Heart left ventricle (tissue), 16 donors: ENCODE measurements around the gene MAP3K5. TPM values are rescaled to one million over a fixed set of nuclear protein-coding genes. Genes with fewer than 3 reads are reported as not detected.
A peak's percentile ranks its signal among the peaks of the same experiment; 100 is the strongest.
"Not testable (repeated sequence)": the region's sequence is repeated elsewhere in the genome, so short reads cannot be mapped to it uniquely, and the experiment has no call there.

ENCODE experiments used
- ATAC-seq, 4 donors: fragments of 200-7000 bp; cut with Tn5 transposase; one replicate each; pipeline ENCODE4 v1.9.1; 2020 to 2022; ENCODE audit warnings: moderate library complexity in 4 of 4, mild to moderate bottlenecking in 3 of 4, moderate number of reproducible peaks in 1 of 4
- DNase-seq, 5 donors: peaks; one replicate each; pipeline ENCODE4 v3.0.0-alpha.2; 2020
- H3K27ac ChIP-seq, 12 donors: fragments of 200-600 bp; sonication (generic) in 4 of 12; one replicate each; pipeline versions ENCODE4 v1.5.0 to v1.8.0; 2016 to 2022; ENCODE audit warnings: mild to moderate bottlenecking in 2 of 12
- H3K27me3 ChIP-seq, 9 donors: fragments of 200-600 bp; sonication (generic) in 2 of 9; one replicate each; pipeline versions ENCODE4 v1.5.1 to v1.8.0; 2016 to 2022; ENCODE audit warnings: mild to moderate bottlenecking in 3 of 9
- H3K36me3 ChIP-seq, 9 donors: fragments of 200-600 bp; sonication (generic) in 2 of 9; one replicate each; pipeline versions ENCODE4 v1.5.0 to v1.8.0; 2018 to 2022; ENCODE audit warnings: mild to moderate bottlenecking in 2 of 9
- H3K4me1 ChIP-seq, 12 donors: fragments of 200-600 bp; sonication (generic) in 4 of 12; one replicate each; pipeline versions ENCODE4 v1.5.0 to v1.8.0; 2016 to 2022; ENCODE audit warnings: mild to moderate bottlenecking in 3 of 12
- H3K4me3 ChIP-seq, 12 donors: fragments of 200-600 bp; sonication (generic) in 4 of 12; one replicate each; pipeline versions ENCODE4 v1.5.0 to v1.8.0; 2017 to 2022; ENCODE audit warnings: mild to moderate bottlenecking in 9 of 12, moderate library complexity in 4 of 12
- H3K9me3 ChIP-seq, 12 donors: fragments of 200-600 bp; sonication (generic) in 4 of 12; one replicate each; pipeline versions ENCODE4 v1.5.0 to v1.8.0; 2016 to 2022; ENCODE audit warnings: mild to moderate bottlenecking in 1 of 12
- POLR2A ChIP-seq, 2 donors: fragments of 450-650 bp; IDR thresholded peaks; one replicate each; pipeline ENCODE4 v1.6.1; 2017; ENCODE audit warnings: antibody characterized with exemption in 2 of 2, mild to moderate bottlenecking in 2 of 2, moderate library complexity in 2 of 2
- WGBS, 4 donors: extraction: QIAGEN DNeasy Blood & Tissue Kit in 2 of 4; methylation state at CpG; one replicate each; pipeline versions ENCODE4 v1.1.5 to v1.1.7; 2013 to 2018; 5-methylcytosine and 5-hydroxymethylcytosine counted together
- intact Hi-C, 10 donors: fragments of 100-400 bp; cut with DNase I; formaldehyde crosslinking; loops; one replicate each; pipeline versions ENCODE4 v1.11.1 to v1.14.2; 2022
- polyA plus RNA-seq, 2 donors: library from polyadenylated mRNA; stranded (reverse); fragments of 200-250 nt; gene quantifications; one replicate each; pipeline ENCODE4 v1.2.3, GENCODE V29; 2013
- total RNA-seq, 9 donors: library from RNA; depleted of rRNA in 2 of 9; stranded (reverse); fragments of >200 nt in 2 of 9; fragmentation: NEBNext Ultra II Directional in 3 of 9; extraction: Animal tissue kit (Norgen Biotek cat#: 25700) in 3 of 9; gene quantifications; one replicate each; pipeline versions ENCODE4 v1.1.0 to v1.2.4, GENCODE V29; 2016 to 2023
- TF ChIP-seq, protein P1 (sequence below), 12 donors: fragments of 200-600 bp; sonication (generic) in 4 of 12; IDR thresholded peaks; one replicate each; pipeline versions ENCODE4 v1.5.0 to v1.8.0; 2018 to 2022; ENCODE audit warnings: antibody characterized with exemption in 12 of 12, mild to moderate bottlenecking in 5 of 12
- donor health status: ischemic (EF 13 %, LVEDD 7.1; RV severe dilation, severe dysfunction).
- donor health status: healthy with polysubstance abuse.
- donor health status: DM: no; HTN: yes; CAD: no.
- donor health status: DM: no; HTN: no; CAD: no.
- donor health status: ischemic (EF 25% LVEDD 6.9; RV normal size, moderate dysfunction).
- donor health status: ischemic (EF 25% LVEDD 5.7; RV mildly dilated, moderate dysfunction).
- donor health status: healthy.
- donor health status: DM: yes; HTN: yes; CAD: no.
- donor health status: ischemic (EF 35%, LVEDD 5.7; RV mildly dilated, moderate dysfunction).
- donor health status: nonischemic (EF 11% LVEDD 7.7; RV severe dilation, severe dysfunction).
- donor health status: DM: yes; HTN: yes; CAD: no.
- donor health status: PGD.
- donor health status: ischemic (EF 29% LVEDD 5.4; RV normal size, mild dysfunction).
- donor health status: nonischemic (EF 23%, LVEDD 6.1; RV moderate dilation, normal function).

MAP3K5 gene
- total and polyA plus RNA-seq, 11 donors: 7.1 to 34.1 (median 27.8) TPM

DNA sequence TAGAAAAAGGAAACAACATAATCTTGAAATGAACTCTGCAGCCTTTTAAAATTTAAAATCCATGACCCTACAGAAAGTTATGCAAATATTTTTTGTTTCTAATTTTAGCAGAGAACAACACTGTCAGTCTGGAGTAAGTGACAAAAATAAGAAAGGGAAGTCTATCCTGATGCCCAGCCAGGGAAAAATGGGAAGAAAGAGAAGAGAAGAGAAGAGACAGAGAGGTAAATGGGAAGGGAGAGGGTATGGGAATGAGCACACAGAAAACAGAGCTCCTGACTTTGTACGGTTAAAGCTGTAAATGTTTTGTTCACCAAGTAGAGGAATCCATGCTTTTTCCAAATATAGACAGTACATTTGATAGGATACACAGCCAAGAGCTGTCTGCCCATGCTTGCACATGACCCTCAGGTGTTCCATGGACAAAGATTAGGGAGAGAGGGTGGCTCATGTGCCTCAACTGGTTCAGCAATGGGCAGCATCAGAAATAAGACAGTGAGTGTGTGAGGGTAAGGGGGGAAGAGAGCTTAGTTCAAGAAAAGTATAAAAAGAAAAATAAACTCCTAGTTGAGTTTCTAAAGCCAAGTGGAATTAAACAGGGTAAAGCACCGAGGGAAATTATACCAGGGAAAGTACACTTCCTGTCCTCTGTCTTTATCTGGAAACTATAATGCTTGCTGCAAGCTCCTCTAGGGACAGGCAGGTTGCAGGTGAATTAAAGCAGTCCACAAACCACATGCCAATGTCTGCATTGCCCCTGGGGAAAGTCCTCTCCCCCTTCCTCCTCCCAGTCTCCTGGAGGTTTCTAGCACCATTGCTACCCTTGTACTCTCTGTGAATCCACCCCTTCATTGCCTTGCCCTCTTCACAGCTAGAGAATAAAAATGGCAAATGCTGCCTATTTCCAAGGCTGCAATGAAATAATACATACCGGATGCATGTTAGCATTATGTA lies 30.0 kb downstream of the MAP3K5 start:
- H3K9me3 ChIP-seq: no peaks in the 10 kb centered on the region
- WGBS, 4 donors: 31 to 37% (median 36%) methylated on average over 3 of the region's 3 CpGs
- DNase-seq: peak in 1 of 5 donors; percentile 41
- H3K36me3 ChIP-seq: no peaks in the 10 kb centered on the region
- TF ChIP-seq, protein P1, sequence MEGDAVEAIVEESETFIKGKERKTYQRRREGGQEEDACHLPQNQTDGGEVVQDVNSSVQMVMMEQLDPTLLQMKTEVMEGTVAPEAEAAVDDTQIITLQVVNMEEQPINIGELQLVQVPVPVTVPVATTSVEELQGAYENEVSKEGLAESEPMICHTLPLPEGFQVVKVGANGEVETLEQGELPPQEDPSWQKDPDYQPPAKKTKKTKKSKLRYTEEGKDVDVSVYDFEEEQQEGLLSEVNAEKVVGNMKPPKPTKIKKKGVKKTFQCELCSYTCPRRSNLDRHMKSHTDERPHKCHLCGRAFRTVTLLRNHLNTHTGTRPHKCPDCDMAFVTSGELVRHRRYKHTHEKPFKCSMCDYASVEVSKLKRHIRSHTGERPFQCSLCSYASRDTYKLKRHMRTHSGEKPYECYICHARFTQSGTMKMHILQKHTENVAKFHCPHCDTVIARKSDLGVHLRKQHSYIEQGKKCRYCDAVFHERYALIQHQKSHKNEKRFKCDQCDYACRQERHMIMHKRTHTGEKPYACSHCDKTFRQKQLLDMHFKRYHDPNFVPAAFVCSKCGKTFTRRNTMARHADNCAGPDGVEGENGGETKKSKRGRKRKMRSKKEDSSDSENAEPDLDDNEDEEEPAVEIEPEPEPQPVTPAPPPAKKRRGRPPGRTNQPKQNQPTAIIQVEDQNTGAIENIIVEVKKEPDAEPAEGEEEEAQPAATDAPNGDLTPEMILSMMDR (IDR thresholded peaks at IDR 0.05): no peak
- TF ChIP-seq POLR2A (IDR thresholded peaks at IDR 0.05): no peak
- peak overlapping the region in 9 of 12 donors; percentile 2 to 42 (median 22) for H3K4me3 ChIP-seq
- H3K27ac ChIP-seq: peak overlapping the region; percentile 70 to 90 (median 82)
- peak; percentile 70 to 88 (median 77) for ATAC-seq
- intact Hi-C loops: loop anchor here in 1 of 10 donors (5.0 kb wide), 1 partner anchor 45 kb away; no protein-coding TSS in a partner anchor
- peaks cover 3 to 85% (median 67%) of the 10 kb centered on the region in 12 donors for H3K4me1 ChIP-seq
- H3K27me3 ChIP-seq: no peaks in the 10 kb centered on the region

- intact Hi-C loops: loop anchor here in 1 of 10 donors (5.0 kb wide), 1 partner anchor 44 kb away; no protein-coding TSS in a partner anchor
- 4 to 17% (median 8%) methylated on average over 9 of the region's 9 CpGs for WGBS, 4 donors
- Histone ChIP-seq H3K9me3 (no peaks in the 10 kb centered on the region), H3K36me3 (no peaks in the 10 kb centered on the region), H3K4me3 (peak overlapping the region in 9 of 12 donors; percentile 2 to 42 (median 22)), H3K27ac (peak overlapping the region; percentile 70 to 90 (median 82)), H3K27me3 (no peaks in the 10 kb centered on the region), H3K4me1 (peaks cover 3 to 85% (median 66%) of the 10 kb centered on the region in 12 donors)
- DNase-seq: peak in 2 of 5 donors; percentile 42 to 47
- TF ChIP-seq, protein P1 (IDR thresholded peaks at IDR 0.05): no peak
- TF ChIP-seq POLR2A (IDR thresholded peaks at IDR 0.05): no peak
- ATAC-seq: peak; percentile 40 to 71 (median 59)
Observed at GRCh38 chr6:136761227-136761922, 30.9 kb downstream of the MAP3K5 start.

- not testable (repeated sequence) for DNase-seq, H3K36me3 ChIP-seq, H3K9me3 ChIP-seq, H3K27me3 ChIP-seq
- H3K4me3 ChIP-seq: peak overlapping the region in 4 of 12 donors; percentile 12 to 42 (median 26)
- intact Hi-C loops: loop anchor here in 1 of 10 donors (5.0 kb wide), 1 partner anchor 43 kb away; no protein-coding TSS in a partner anchor
- peak in 2 of 4 donors; percentile 2 to 9 for ATAC-seq
- WGBS, 4 donors: 78 to 80% (median 79%) methylated on average over 5 of the region's 5 CpGs
- peak overlapping the region; percentile 70 to 90 (median 82) for H3K27ac ChIP-seq
- H3K4me1 ChIP-seq: peaks cover 3 to 85% (median 60%) of the 10 kb centered on the region in 12 donors
Observed at GRCh38 chr6:136760781-136761180, 31.5 kb downstream of the MAP3K5 start.

DNA sequence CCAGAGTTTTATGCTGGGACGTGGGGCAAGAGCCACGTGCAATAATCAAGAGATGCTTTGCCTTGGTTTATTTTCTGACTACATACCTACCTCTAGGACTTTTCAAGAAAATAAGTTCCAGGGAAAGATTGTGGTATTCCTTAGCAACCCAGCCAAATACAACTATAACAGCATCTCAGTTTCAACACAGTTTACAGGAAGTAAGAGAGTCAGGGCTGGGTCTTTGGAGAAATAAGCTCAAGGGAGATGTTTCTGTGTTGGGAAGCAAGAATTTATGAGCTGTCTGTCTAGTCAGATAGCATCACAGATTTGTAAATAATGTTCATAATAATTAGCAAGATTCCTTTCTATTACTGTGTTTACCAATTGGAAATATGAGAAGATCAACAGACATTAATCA lies 35.1 kb downstream of the MAP3K5 start:
- Histone ChIP-seq H3K9me3 (no peaks in the 10 kb centered on the region), H3K4me1 (peaks cover 3 to 72% (median 33%) of the 10 kb centered on the region in 12 donors), H3K27ac (peak overlapping the region in 2 of 12 donors; percentile 8 to 23), H3K36me3 (no peaks in the 10 kb centered on the region), H3K4me3 (no peak overlapping the region), H3K27me3 (no peaks in the 10 kb centered on the region)
- no peak for DNase-seq
- 80 to 89% (median 84%) methylated on average over 2 of the region's 2 CpGs for WGBS, 4 donors
- intact Hi-C loops: no loop called here
- peak in 1 of 4 donors; percentile 20 for ATAC-seq
- TF ChIP-seq, protein P1 (IDR thresholded peaks at IDR 0.05): no peak
- no peak for TF ChIP-seq POLR2A (IDR thresholded peaks at IDR 0.05)
